Upper lobe of right lung (tissue), 1 donor: ENCODE measurements around the gene SPTAN1. TPM values are rescaled to one million over a fixed set of nuclear protein-coding genes. Genes with fewer than 3 reads are reported as not detected.
"Not testable (repeated sequence)": the region's sequence is repeated elsewhere in the genome, so short reads cannot be mapped to it uniquely, and the experiment has no call there.

ENCODE experiments used
- ATAC-seq: fragments of 200-7000 bp; cut with Tn5 transposase; one replicate; pipeline ENCODE4 v1.9.1; 2020; ENCODE audit warnings: mild to moderate bottlenecking, moderate library complexity
- DNase-seq: peaks from one replicate; pipeline ENCODE4 v3.0.0-alpha.2; 2020
- H3K27ac ChIP-seq: fragments of 200-600 bp; one replicate; pipeline ENCODE4 v1.8.0; 2022
- H3K27me3 ChIP-seq: fragments of 200-600 bp; one replicate; pipeline ENCODE4 v1.8.0; 2022; ENCODE audit warnings: mild to moderate bottlenecking
- H3K36me3 ChIP-seq: fragments of 200-600 bp; one replicate; pipeline ENCODE4 v1.8.0; 2022
- H3K4me1 ChIP-seq: fragments of 200-600 bp; one replicate; pipeline ENCODE4 v1.8.0; 2022
- H3K4me3 ChIP-seq: fragments of 200-600 bp; one replicate; pipeline ENCODE4 v1.8.0; 2022; ENCODE audit warnings: mild to moderate bottlenecking
- H3K9me3 ChIP-seq: fragments of 200-600 bp; one replicate; pipeline ENCODE4 v1.8.0; 2022
- intact Hi-C: fragments of 100-400 bp; cut with DNase I; formaldehyde crosslinking; loops from one replicate; pipeline ENCODE4 v1.11.0; 2022
- total RNA-seq: library from RNA; stranded (reverse); fragmentation: NEBNext Ultra II Directional; extraction: Animal tissue kit (Norgen Biotek cat#: 25700); gene quantifications from one replicate; pipeline ENCODE4 v1.2.1, GENCODE V29; 2021
- TF ChIP-seq, protein P1 (sequence below): fragments of 200-600 bp; IDR thresholded peaks from one replicate; pipeline ENCODE4 v1.8.0; 2022; ENCODE audit warnings: antibody characterized with exemption
- donor health status: DM: no; HTN: yes; CAD: no; lungs with severe emphysema.

SPTAN1 gene
- total RNA-seq, 1 donor from 2014 or later = 358 TPM

DNA sequence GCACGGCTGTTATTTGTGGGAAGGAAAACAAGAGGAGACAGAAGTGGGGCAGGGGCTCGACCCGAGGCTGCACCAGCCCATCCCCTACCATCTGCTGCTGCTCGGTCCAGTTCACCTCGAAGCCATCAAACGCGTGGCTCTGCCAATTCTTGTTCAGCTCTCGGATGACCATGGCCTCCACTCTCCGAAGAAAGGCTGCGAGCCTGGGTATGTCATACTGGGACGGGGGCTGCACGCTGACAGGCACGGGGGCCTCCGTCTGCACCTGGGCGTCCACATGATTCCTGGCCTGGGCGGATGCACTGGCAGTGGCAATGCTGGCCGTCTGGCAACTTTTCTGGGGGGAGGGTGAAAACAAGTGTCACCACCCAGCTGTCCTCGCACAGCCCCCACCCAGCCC lies 88.2 kb downstream of the SPTAN1 start:
- DNase-seq = no peak
- no peak for ATAC-seq

DNA sequence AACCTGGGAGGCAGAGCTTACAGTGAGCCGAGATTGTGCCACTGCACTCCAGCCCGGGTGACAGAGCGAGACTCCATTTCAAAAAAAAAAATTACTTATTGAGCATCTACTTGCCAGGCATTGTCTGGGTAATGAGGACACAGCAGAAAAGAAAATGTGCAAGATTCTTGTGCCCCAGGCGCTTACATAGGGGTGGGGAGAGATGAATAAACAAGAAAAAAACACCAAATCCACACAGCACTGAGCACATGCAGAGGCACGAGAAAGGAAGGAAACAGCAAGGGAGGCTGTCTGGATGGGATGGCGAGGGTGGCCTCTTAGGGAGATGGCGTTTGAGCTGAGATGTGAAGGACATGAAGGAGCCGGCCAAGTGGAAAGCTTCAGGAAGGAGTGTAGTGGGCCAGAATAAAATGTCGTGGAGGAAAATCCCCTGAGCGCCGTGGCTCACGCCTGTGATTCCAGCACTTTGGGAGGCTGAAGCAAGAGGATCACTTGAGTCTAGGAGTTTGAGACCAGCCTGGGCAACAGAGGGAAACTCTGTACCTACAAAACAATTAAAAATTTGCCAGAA lies 90.4 kb downstream of the SPTAN1 start:
- Histone ChIP-seq H3K4me1 (no peaks in the 10 kb centered on the region), H3K9me3 (no peaks in the 10 kb centered on the region), H3K36me3 (no peaks in the 10 kb centered on the region), H3K4me3 (no peak overlapping the region), H3K27ac (no peak overlapping the region), H3K27me3 (no peaks in the 10 kb centered on the region)
- ATAC-seq (no peak), DNase-seq (no peak)
- intact Hi-C loops = no loop called here
- TF ChIP-seq, protein P1, sequence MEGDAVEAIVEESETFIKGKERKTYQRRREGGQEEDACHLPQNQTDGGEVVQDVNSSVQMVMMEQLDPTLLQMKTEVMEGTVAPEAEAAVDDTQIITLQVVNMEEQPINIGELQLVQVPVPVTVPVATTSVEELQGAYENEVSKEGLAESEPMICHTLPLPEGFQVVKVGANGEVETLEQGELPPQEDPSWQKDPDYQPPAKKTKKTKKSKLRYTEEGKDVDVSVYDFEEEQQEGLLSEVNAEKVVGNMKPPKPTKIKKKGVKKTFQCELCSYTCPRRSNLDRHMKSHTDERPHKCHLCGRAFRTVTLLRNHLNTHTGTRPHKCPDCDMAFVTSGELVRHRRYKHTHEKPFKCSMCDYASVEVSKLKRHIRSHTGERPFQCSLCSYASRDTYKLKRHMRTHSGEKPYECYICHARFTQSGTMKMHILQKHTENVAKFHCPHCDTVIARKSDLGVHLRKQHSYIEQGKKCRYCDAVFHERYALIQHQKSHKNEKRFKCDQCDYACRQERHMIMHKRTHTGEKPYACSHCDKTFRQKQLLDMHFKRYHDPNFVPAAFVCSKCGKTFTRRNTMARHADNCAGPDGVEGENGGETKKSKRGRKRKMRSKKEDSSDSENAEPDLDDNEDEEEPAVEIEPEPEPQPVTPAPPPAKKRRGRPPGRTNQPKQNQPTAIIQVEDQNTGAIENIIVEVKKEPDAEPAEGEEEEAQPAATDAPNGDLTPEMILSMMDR = no peak

More for the DNA sequence above, 88.2 kb downstream of the SPTAN1 start:
- TF ChIP-seq, protein P1 = no peak
- Histone ChIP-seq H3K27ac (no peak overlapping the region), H3K4me1 (peaks cover 10% of the 10 kb centered on the region), H3K4me3 (no peak overlapping the region), H3K27me3 (no peaks in the 10 kb centered on the region), H3K9me3 (no peaks in the 10 kb centered on the region), H3K36me3 (no peaks in the 10 kb centered on the region)
- intact Hi-C loops = no loop called here

DNA sequence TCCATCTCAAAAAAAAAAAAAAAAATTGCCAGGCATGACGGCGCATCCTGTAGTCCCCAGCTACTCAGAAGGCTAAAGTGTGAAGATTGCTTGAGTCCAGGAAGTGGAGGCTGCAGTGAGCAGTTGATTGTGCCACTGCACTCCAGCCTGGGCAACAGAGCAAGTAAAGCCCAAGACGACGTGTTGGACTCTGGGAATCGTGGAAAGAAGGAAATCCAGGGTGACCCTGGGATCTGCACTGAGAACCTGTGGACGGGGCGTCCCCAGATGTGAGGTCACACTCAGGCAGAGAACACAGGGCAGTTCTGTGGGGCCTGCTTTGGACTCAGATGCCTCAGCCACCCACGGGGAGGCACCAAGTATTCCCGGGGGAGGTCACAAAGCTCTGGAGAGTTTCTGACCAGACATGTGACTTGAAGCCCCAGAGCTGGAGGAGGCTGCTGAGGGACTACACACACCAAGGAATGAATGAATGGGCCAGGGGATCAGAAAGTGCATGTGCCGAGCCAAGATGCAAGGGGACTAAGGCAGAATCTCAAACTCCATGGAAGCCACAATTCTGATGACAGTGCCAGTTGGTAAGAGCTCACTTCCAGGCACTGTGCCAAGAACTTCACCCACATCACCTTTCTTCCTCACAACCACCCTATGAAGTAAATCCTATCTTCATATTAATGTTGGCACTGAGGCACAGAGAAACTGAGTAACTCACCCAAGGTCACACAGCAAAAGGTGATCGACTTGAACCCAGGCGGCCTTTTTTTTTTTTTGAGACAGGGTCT lies 91.3 kb downstream of the SPTAN1 start:
- DNase-seq (no peak), ATAC-seq (no peak)
- no peaks in the 10 kb centered on the region for H3K4me1 ChIP-seq
- no peak overlapping the region for H3K4me3 ChIP-seq
- intact Hi-C loops = no loop called here
- no peak overlapping the region for H3K27ac ChIP-seq
- H3K36me3 ChIP-seq = no peaks in the 10 kb centered on the region
- TF ChIP-seq, protein P1 = no peak
- H3K27me3 ChIP-seq = no peaks in the 10 kb centered on the region
- H3K9me3 ChIP-seq = no peaks in the 10 kb centered on the region

DNA sequence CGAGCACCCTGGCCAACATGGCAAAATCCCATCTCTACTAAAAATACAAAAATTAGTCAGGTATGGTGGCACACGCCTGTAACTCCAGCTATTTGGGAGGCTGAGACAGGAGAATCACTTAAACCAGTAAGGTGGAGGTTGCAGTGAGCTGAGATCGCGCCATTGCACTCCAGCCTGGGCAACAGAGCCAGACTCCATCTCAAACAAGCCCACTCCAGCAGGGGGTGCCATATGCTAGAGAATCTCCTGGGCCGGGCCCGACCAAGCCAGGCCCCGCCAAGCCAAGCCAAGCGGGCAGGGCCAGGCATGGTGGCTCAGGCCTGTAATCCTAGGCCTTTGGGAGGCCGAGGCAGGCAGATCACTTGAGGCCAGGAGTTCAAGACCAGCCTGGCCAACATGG lies 95.8 kb downstream of the SPTAN1 start:
- TF ChIP-seq, protein P1 = peak; percentile 39

DNA sequence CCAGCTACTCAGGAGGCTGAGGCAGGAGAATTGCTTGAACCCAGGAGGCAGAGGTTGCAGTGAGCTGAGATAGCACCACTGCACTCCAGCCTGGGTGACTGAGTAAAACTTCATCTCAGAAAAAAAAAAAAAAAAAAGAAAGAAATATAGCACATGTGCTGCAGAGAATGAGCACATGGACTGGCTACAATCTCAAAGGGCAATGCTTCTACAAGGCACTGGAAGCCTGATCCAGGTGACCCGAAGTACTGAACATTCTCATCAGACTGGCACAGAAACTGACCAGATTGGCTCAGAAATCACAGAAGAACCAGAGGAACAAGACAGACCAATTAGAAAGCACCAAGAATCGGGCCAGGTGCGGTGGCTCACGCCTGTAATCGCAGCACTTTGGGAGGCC lies 99.4 kb downstream of the SPTAN1 start:
- ATAC-seq = no peak
- intact Hi-C loops = no loop called here
- no peaks in the 10 kb centered on the region for H3K4me1 ChIP-seq
- TF ChIP-seq, protein P1 = no peak
- DNase-seq = no peak
- no peaks in the 10 kb centered on the region for H3K9me3 ChIP-seq
- H3K27me3 ChIP-seq = no peaks in the 10 kb centered on the region
- H3K4me3 ChIP-seq = no peak overlapping the region
- no peaks in the 10 kb centered on the region for H3K36me3 ChIP-seq
- H3K27ac ChIP-seq = no peak overlapping the region

More for the DNA sequence above, 95.8 kb downstream of the SPTAN1 start:
- H3K9me3 ChIP-seq, H3K36me3 ChIP-seq, intact Hi-C loops, H3K4me1 ChIP-seq, H3K27ac ChIP-seq, H3K4me3 ChIP-seq, H3K27me3 ChIP-seq: not testable (repeated sequence)
- peak; percentile 95 for ATAC-seq
- DNase-seq = peak; percentile 70
